Peyer's patch (tissue), 4 donors: ENCODE measurements around the gene RIPK4. TPM values are rescaled to one million over a fixed set of nuclear protein-coding genes. Genes with fewer than 3 reads are reported as not detected.

Source experiments
- DNase-seq, 3 donors: peaks; one replicate each; pipeline ENCODE4 v3.0.0-alpha.2; 2017 to 2019
- H3K27ac ChIP-seq, 4 donors: fragments of 200-600 bp; sonication (generic); one replicate each; pipeline ENCODE4 v1.5.1; 2016 to 2019
- H3K27me3 ChIP-seq, 2 donors: fragments of 200-600 bp; sonication (generic); one replicate each; pipeline ENCODE4 v1.5.1; 2019
- H3K36me3 ChIP-seq, 3 donors: fragments of 200-600 bp; sonication (generic); one replicate each; pipeline ENCODE4 v1.5.1; 2016 to 2019
- H3K4me1 ChIP-seq, 4 donors: fragments of 200-600 bp; sonication (generic); one replicate each; pipeline ENCODE4 v1.5.1; 2016 to 2019
- H3K4me3 ChIP-seq, 4 donors: fragments of 200-600 bp; sonication (generic); 1 replicate in 3 of 4; 2 replicates in 1 of 4; pipeline ENCODE4 v1.5.1; 2016 to 2019; ENCODE audit warnings: mild to moderate bottlenecking in 1 of 4
- H3K9me3 ChIP-seq, 4 donors: fragments of 200-600 bp; sonication (generic); one replicate each; pipeline ENCODE4 v1.5.1; 2016 to 2019; ENCODE audit warnings: mild to moderate bottlenecking in 1 of 4
- POLR2A ChIP-seq, 2 donors: fragments of 450-650 bp; IDR thresholded peaks; one replicate each; pipeline ENCODE4 v1.5.1; 2017; ENCODE audit warnings: antibody characterized with exemption in 2 of 2, mild to moderate bottlenecking in 2 of 2, moderate library complexity in 2 of 2
- total RNA-seq, 4 donors: library from RNA; depleted of rRNA; stranded (reverse); fragments of >200 nt; gene quantifications; one replicate each; pipeline ENCODE4 v1.1.0, GENCODE V29; 2016
- TF ChIP-seq, protein P1 (sequence below), 6 experiments: fragments of 450-650 bp in 4 of 6; fragments of 200-600 bp in 2 of 6; sonication (generic) in 1 of 6; IDR thresholded peaks; one replicate each; pipeline ENCODE4 v1.5.1; 2017 to 2019; ENCODE audit warnings: antibody characterized with exemption in 6 of 6, mild to moderate bottlenecking in 3 of 6, moderate library complexity in 1 of 6

Gene RIPK4
- total RNA-seq: 10 to 100 TPM in 3 of 4 donors, 1 to 10 TPM in 1; 5.0 to 62.5 (median 31.3) TPM

DNA sequence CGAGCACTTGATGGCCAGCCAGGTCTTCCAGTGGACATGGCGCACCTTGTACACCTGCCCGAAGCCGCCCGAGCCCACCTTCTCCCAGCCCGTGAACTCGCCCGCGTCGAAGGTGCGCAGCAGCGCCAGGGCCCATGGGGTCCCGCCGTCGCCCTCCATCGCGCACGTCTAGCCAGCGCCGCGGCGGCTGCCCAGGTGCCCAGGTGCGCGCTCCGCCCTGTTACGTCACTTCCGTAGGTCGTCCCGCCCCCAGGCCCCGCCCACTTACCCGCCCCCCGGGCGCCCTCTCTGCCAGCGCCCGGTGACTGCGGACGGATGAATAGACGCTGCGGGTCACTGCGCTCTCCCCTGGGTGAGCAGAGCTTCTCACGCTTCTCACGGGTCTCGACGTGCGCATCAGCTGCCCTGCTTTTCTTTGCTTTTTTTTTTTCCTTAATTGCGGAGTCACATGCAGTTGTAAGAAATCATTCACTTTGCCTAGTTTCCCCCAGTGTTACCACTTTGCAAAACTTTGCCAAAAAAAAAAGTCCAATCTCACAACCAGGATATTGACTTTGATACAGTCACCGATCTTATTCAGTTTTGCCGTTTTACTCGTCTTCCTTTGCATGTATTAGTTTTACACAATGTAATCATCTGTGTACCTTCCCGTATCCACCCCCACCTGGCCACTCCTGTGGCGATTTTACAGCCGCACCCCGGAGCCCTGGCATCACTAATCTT, at the start of gene RIPK4:
Gene RIPK4, minus strand, starts transcription at position 170 of the 723 bp plus-strand sequence. Its CDS starts 11 bp downstream, at position 159.
- Histone ChIP-seq H3K36me3 (no peaks in the 10 kb centered on the region), H3K27me3 (peaks cover 0 to 22% of the 10 kb centered on the region in 2 donors), H3K27ac (peak within 1 kb of the TSS in 3 of 4 donors; percentile 77 to 92 (median 86)), H3K4me1 (peaks cover 0 to 56% (median 12%) of the 10 kb centered on the region in 4 donors), H3K9me3 (no peaks in the 10 kb centered on the region), H3K4me3 (peak within 1 kb of the TSS; percentile 19 to 84 (median 59))
- DNase-seq: peak in 2 of 3 donors; percentile 87 to 95
- peak; percentile 94 to 97 for TF ChIP-seq POLR2A (IDR thresholded peaks at IDR 0.05)
- TF ChIP-seq, protein P1, sequence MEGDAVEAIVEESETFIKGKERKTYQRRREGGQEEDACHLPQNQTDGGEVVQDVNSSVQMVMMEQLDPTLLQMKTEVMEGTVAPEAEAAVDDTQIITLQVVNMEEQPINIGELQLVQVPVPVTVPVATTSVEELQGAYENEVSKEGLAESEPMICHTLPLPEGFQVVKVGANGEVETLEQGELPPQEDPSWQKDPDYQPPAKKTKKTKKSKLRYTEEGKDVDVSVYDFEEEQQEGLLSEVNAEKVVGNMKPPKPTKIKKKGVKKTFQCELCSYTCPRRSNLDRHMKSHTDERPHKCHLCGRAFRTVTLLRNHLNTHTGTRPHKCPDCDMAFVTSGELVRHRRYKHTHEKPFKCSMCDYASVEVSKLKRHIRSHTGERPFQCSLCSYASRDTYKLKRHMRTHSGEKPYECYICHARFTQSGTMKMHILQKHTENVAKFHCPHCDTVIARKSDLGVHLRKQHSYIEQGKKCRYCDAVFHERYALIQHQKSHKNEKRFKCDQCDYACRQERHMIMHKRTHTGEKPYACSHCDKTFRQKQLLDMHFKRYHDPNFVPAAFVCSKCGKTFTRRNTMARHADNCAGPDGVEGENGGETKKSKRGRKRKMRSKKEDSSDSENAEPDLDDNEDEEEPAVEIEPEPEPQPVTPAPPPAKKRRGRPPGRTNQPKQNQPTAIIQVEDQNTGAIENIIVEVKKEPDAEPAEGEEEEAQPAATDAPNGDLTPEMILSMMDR (IDR thresholded peaks at IDR 0.05): no peak

DNA sequence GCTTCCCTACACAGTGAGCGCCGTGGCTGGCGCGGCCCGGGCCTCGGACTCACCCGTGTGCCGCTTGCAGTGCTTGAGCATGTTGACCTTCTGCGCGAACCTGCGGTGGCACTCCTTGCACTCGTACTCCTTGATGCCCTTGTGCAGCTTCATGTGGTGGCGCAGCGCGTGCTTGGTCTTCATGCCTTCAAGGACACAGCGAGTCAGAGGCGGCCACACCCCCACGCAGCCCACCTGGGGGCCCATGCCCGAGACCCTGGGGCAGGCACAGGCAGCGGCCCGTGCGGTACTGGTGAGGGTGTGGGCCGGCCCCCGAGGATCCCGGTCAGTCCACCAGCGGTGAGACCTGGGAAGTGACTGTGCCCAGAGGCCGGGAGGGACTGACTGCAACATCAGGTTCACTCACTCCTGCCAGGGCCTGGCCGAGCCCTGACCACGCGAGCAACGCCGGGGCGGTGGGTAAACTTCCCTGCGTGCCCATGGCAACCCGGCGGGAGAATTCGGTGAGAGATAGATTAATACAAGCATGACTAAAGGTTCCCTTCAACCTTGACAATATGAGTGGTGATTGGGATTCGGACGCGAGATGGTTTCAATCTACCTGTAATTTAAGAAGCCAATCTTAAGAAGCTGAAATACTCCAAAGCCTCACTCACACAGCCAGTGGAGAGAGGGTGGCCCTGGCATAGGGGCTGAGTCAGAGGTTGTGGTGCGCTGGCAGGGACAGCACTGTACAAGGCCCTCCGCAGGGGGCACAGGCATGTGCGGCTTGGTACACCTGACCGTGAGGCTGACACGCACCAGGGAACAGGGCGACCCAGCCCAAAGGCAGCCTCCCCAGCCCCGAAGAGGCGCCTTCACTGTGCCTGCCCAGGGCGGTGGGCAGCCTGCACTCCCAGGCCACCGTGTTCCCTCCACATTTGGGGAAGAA, 49.1 kb upstream of the RIPK4 start:
- H3K4me1 ChIP-seq: no peaks in the 10 kb centered on the region
- no peaks in the 10 kb centered on the region for H3K27me3 ChIP-seq
- peaks cover 0 to 21% (median 0%) of the 10 kb centered on the region in 3 donors for H3K36me3 ChIP-seq
- no peaks in the 10 kb centered on the region for H3K9me3 ChIP-seq
- H3K4me3 ChIP-seq: no peak overlapping the region
- TF ChIP-seq, protein P1 (IDR thresholded peaks at IDR 0.05): no peak
- TF ChIP-seq POLR2A (IDR thresholded peaks at IDR 0.05): no peak
- DNase-seq: no peak
- H3K27ac ChIP-seq: no peak overlapping the region

DNA sequence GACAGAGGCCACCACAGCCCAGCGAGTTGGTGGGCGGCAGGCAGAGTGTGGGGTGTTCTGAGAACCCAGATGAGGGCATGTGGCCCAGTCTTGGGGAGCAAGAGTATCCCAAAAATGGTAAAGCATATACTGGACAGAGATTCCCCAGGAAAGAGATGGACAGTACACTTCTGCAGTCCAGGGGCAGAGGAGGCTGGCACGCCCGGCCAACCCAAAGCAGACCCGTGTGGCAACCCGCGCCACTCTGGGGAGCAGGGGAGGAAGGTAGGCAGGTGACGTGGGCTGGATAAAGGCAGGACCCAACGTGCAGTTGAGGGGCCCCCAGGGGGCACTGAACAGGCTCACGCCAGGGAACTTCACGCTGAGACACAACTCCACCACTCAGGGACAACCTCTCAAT, 46.4 kb upstream of the RIPK4 start:
- DNase-seq: no peak
- peaks cover 0 to 41% (median 0%) of the 10 kb centered on the region in 3 donors for H3K36me3 ChIP-seq
- no peaks in the 10 kb centered on the region for H3K9me3 ChIP-seq

DNA sequence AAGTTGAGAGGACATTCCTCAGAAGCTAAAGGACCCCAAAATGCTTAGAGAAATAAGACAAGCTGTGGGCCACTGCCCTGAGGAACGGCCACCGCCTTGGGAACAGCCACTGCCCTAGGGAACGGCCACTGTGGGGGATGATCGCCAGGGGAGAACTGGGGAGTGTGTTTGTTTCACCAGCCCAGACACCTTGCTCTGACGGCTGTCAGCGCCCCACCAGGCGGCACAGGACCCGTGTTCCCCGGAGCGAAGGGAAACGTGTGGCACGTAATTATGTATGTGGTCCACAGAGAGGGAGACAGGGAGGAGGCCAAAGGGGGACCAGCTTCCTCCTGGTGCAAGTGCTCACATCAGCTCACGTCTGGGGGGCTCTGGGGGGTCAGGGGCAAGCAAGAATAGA, 45.8 kb upstream of the RIPK4 start:
- Histone ChIP-seq H3K27ac (no peak overlapping the region), H3K27me3 (no peaks in the 10 kb centered on the region), H3K4me3 (no peak overlapping the region), H3K4me1 (no peaks in the 10 kb centered on the region), H3K9me3 (no peaks in the 10 kb centered on the region), H3K36me3 (peaks cover 0 to 41% (median 0%) of the 10 kb centered on the region in 3 donors)
- DNase-seq: no peak
- no peak for TF ChIP-seq POLR2A (IDR thresholded peaks at IDR 0.05)
- TF ChIP-seq, protein P1 (IDR thresholded peaks at IDR 0.05): no peak

More for the DNA sequence above, 46.4 kb upstream of the RIPK4 start:
- Histone ChIP-seq H3K4me1 (no peaks in the 10 kb centered on the region), H3K27me3 (no peaks in the 10 kb centered on the region), H3K4me3 (no peak overlapping the region), H3K27ac (no peak overlapping the region)
- TF ChIP-seq, protein P1 (IDR thresholded peaks at IDR 0.05): no peak
- no peak for TF ChIP-seq POLR2A (IDR thresholded peaks at IDR 0.05)

DNA sequence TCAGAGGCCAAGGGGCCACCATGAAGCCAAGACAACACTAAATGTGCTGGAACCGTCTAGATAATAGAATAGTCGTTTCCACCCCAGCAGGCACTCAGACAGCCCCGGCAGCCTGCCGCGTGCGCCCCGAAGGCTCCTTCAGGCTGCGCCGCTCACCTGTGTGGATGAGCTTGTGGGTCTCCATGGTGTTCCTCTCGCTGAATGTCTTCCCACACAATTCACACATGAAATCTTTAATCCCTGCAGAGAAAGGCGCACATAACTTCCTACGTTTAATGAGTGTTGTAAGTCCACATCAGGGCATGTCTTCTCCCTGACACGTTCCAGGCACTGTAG, 43.7 kb upstream of the RIPK4 start:
- DNase-seq: no peak
- H3K4me3 ChIP-seq: no peak overlapping the region
- peaks cover 0 to 38% (median 0%) of the 10 kb centered on the region in 3 donors for H3K36me3 ChIP-seq
- no peaks in the 10 kb centered on the region for H3K9me3 ChIP-seq
- H3K27ac ChIP-seq: no peak overlapping the region
- H3K4me1 ChIP-seq: no peaks in the 10 kb centered on the region
- H3K27me3 ChIP-seq: no peaks in the 10 kb centered on the region
- no peak for TF ChIP-seq POLR2A (IDR thresholded peaks at IDR 0.05)
- TF ChIP-seq, protein P1 (IDR thresholded peaks at IDR 0.05): no peak
